NCI-H187 treated with DMSO at 0.1 percent for 48 hours (cell line): ENCODE data around the gene ZDHHC9.

Experiments
- DNase-seq: peaks from one replicate; lab custom pipeline; 2025; lab: John Stamatoyannopoulos, UW

Gene ZDHHC9

DNA sequence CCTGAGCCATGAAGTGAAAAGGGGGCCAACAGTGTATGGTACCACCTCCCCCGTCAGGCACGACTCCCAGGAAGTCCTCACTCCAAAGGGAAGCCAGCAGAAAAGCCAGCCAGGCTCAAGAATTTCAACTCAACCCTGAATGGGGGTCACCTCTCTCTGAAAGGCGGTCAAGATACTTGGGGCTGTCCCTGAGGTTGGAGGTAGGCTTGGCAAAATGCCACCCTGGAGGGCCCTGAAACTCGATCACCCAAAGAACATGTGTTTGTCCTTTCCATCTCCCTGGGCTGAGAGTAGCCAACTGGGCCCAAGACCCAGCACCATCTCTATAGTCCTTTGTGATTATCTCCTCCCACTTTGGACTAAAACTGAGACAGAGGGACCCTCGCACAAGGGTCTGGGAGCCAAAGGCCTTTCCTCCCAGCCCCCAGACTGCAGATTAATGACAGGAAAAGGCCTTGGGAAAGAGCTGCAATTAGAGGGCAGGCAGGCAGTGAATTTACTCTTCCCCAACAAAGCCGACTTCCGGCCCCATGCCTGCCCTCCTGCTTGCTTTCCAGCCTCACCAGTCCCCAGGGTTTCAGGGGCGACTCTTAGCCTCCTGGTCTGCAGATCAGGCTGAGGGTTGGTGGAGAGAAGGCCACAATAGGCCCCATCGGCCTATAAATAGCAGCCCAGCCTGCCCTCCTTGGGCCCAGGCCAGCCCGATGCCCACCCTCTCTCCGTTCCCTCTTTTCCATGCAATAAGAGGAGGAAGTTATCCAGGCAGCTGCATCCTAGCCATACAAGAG, 58.3 kb downstream of the ZDHHC9 start:
- no peak for DNase-seq

DNA sequence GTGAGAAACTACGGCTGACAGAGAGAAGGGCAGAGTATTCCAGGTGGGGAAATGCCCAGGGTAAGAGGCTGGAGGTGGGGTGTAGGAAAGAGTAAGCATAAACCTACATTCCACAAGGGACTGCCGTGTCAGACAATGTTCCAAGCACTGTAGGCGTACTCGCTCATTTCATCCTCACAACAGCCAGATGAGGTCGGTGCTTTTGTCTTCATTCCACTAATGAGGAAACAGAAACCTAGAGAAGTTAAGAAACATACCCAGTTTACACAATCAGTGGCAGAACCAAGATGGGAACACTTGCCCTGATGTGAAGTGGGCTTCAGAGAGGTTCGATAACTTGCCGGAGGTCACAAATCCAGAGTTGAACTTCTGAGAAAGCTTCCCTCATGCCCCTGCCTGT, 59.3 kb downstream of the ZDHHC9 start:
- no peak for DNase-seq

DNA sequence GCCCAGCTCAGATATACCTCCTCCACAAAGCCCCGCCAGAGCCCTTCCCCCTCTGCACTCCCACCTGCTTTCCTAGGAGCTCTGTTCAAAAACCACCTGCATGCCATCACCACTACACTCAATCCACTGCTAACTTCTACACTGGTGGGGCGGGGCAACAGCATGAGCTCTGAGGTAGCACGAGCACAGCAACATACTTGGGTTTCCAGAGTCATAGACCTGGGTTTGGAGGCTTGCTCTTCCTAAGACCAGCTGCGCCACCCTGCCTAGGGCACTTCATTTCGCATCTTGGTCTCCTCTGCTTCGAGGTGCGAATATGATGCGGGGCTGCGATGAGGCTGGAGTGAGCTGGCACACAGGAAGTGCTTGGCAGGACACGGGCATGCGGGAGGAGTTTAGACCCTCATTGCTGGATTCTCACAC, 60.4 kb downstream of the ZDHHC9 start:
- no peak for DNase-seq

DNA sequence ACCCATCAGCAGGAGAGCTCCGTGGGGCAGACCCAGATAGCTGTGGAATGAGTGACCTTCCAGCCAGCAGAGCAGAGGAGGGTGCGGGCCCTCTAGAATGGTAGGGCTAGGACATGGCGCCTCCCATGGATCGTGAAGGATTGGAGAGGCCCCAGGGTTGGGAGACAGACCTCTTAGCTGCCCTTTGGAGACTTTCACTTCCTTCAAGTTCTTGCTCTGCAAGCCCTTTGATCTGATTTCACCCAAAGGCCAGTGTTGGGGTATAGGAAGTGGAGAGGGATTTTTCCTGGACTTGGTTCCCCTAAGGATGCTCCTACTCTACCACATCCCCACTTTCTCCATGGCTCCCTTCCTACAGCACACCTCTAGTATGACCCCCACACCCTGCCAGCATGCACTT, 61.0 kb downstream of the ZDHHC9 start:
- no peak for DNase-seq

GRCh38 chrX:129781680-129782495, 61.8 kb downstream of the ZDHHC9 start:
- no peak for DNase-seq

- DNase-seq, result no peak
These were observed 62.5 kb downstream of the ZDHHC9 start for GRCh38 chrX:129781134-129781672.

- no peak for DNase-seq
These were observed 63.1 kb downstream of the ZDHHC9 start for GRCh38 chrX:129780441-129781105.

DNA sequence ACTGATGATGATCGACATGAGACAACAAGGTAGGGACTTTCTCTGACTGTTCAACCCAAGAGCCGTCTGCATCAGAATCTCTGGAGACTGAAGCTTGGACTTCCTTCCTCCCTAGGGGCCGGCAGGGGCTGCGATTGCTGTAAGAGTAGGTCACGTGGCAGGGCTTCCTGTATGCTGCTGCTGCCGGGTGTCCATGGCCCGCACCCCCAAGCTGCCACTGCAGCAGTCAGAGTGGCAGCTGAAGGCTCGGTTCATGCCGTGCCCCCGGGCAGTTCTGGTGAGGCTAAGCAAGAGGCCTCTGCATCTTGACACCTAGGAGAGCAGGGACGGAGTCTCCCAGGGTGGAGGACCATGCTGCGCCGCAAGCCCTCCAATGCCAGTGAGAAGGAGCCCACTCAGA, 63.9 kb downstream of the ZDHHC9 start, which contains the start of gene SASH3:
Gene SASH3, plus strand, starts transcription at position 203 of the 400 bp plus-strand sequence. Its CDS starts 149 bp downstream, at position 352.
- no peak for DNase-seq

DNA sequence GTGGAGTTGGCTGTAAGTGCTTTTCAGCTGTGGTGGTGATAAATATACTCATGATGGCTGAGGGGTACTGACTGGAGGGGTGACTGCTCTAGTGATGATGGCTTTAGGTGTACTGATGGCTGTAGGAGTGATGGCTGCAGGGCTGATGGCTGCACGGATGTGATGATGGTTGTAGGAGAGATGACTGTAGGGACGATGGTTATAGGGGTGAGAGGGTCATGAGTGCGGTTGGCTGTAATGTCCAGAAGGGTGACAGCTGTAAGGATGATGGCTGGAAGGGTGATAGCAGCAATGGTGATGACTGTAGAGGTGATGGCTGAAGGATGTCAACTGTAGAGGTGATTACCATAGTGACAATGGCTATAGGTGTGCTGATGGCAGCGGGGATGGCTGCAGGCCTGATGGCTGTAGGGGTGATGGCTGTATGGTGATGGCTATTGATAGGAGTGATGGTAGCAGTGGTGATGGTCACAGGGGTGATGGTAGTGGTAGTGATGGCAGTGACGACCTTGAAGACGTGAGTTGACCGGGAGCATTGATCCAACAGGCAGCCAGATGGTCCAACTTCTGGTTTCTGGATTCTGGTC, 64.5 kb downstream of the ZDHHC9 start:
- no peak for DNase-seq

- DNase-seq, result no peak
These were observed 66.3 kb downstream of the ZDHHC9 start for GRCh38 chrX:129777218-129778030.

DNA sequence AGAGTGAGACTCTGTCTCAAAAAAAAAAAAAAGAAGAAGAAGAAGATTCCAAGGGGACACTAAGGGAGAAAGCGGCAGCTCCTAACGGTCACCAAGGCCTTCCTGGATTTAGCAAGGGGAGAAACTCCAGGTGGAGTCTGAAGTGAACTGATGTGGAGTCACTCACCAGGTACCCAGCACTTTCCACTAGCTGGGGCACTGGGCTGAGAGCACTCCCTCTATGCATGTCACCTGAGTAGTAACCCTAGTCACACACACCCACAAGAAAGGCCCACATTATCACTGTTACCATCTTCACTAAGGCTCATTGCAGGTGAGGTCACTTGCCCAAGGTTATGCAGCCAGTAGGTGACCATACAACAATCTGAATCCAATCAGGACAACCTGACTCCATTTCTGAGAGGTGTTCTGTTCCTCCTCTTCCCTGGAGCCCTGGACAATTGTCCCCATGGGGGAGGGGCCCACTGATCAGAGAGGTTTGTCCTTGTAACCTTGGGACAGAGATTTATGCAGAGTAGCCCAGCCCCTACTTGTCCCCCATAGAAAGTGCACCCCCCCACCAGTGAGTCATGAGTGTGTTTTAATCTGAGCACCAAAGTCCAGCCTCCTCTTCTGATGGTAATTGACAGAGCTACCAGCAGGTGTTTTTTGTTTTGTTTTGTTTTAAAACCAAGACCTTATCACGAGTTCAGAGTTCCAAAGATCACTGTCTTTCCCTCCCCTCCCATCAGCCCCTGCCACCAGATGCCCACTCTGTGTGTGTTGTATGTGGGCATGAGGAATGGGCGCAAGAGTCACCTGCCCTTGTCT, 69.8 kb downstream of the ZDHHC9 start:
- DNase-seq, result no peak

DNA sequence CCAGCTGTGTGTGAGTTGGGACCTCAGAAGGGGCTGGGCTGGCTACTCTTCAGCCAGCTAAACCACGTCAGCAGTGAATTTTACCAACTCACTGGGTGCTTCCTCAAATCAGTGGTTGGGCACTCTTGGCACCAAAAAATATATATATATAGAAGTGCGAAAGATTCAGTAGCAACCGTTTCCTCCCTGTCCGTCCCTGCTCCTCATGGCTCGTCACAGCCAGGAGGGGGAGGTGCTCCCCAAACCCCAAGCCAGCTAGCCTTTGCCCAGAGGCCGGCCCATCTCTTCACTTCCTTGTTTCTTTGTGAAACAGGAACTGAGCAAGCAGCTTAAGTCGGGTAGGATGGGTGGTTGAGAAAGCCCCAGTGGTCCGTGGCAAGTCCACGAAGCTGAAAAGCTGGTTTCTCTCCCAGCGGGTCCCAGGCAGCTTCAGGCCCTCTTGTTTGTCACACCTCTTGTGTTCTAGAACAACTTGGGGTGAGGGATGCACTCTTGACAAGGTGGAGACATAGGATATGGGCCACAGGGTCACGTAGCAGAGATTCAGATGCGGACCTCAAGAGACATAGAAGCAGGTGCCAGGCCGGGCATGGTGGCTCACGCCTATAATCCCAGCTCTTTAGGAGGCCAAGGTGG, 70.8 kb downstream of the ZDHHC9 start:
- no peak for DNase-seq

GRCh38 chrX:129771266-129771995, 72.3 kb downstream of the ZDHHC9 start:
- DNase-seq, result no peak

GRCh38 chrX:129769467-129770154, 74.1 kb downstream of the ZDHHC9 start:
- no peak for DNase-seq

DNA sequence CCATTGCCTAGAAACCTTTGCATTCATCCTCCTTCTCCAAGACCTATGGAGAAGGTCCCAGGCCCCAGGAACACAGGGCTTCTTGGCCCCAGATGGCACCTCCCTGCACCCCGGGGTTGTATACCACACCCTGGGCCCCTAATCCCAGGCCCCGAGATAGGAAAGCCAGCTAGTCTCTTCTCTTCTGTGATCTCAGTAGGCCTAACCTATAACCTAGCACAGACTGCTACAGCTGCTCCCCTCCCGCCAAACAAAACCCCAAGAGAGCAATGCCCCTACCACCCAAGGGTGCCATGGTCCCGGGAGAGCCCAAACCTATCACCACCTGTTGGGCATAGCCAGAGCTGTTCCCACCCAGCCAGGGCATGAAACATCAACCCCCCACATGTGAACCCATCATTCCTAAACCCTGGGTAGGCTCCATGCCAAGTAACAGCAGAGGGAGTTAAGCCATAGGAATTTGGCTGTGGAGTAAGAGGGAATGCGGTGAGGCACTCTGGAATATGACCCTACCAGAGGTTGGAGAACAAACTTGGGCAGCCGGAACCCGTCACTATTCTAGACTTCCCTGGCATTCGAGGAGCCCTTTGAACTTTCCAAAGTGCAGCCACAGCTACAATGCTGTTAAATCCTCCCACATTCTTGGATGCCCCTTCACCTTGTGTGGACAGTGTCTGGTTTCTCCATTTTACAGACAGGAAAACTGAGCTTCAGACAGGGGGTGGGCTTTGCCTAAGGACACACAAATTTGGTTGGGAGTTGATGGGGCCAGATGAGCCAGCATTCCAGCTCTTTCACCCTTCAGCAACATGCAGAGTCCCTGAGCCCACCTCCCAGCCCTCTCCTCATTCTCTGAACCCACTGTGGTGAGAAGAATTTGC, 74.9 kb downstream of the ZDHHC9 start:
- DNase-seq, result no peak

GRCh38 chrX:129768186-129768585, 75.5 kb downstream of the ZDHHC9 start:
- no peak for DNase-seq

DNA sequence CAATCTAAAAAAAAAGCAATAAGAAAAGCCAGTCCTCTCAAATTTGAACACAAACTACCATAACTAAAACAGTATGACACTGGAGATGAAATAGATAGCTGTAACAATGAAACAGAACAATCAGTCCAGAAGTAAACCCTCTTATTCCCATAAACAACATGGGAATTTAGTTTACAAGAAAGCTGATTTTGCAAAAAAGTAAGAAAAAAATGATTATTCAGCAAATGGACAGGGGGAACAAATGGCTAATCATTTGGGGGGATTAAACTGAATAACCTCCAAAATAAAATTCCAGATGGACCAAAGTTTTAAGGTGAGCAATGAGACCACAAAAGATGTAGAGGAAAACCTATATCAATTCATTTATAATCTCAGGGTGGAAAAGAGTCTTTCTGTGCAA, 80.0 kb downstream of the ZDHHC9 start:
- no peak for DNase-seq
